SU-DHL-6 (cell line): ENCODE data around the gene PLN.

ENCODE experiments used
- CTCF ChIP-seq: fragments of 200-600 bp; sonication (generic); IDR thresholded peaks from one replicate; pipeline ENCODE4 v1.5.1; 2017; ENCODE audit warnings: antibody characterized with exemption, mild to moderate bottlenecking, low read length, moderate library complexity; ENCODE audit not compliant: insufficient read depth, poor library complexity, severe bottlenecking
- EZH2phosphoT487 ChIP-seq: fragments of 200-600 bp; sonication (generic), shearing (Covaris generic); conservative IDR thresholded peaks from 2 replicates; pipeline ENCODE4 v1.6.1; 2018; ENCODE audit warnings: mild to moderate bottlenecking, antibody characterized with exemption, low read length, moderate library complexity, mixed read lengths

DNA sequence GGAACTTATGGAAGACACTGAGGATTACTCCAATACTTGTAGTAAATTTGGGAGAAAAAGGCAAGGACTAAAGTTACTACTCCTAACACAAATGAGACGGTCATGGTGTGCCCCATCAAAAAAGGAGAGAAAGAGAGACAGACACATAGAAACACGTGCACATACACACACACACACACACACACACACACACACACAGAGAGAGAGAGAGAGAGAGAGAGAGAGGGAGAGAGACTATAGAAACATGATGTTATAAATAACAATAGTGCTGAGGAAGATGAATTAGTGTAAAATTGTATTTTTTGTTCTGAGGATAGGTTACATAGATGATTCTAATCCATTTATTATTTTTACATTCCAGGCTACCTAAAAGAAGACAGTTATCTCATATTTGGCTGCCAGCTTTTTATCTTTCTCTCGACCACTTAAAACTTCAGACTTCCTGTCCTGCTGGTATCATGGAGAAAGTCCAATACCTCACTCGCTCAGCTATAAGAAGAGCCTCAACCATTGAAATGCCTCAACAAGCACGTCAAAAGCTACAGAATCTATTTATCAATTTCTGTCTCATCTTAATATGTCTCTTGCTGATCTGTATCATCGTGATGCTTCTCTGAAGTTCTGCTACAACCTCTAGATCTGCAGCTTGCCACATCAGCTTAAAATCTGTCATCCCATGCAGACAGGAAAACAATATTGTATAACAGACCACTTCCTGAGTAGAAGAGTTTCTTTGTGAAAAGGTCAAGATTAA lies 10.5 kb downstream of the PLN start:
- TF ChIP-seq CTCF = no peak
- TF ChIP-seq EZH2phosphoT487 = no peak
